GM12874 (cell line): ENCODE results near the gene SSMEM1.

Experiments used
- CTCF ChIP-seq: IDR thresholded peaks from 2 replicates; pipeline ENCODE4 v1.5.1; 2011; ENCODE audit warnings: low read depth, mild to moderate bottlenecking, control low read depth, low read length, moderate library complexity; ENCODE audit not compliant: insufficient read depth

The SSMEM1 gene

DNA sequence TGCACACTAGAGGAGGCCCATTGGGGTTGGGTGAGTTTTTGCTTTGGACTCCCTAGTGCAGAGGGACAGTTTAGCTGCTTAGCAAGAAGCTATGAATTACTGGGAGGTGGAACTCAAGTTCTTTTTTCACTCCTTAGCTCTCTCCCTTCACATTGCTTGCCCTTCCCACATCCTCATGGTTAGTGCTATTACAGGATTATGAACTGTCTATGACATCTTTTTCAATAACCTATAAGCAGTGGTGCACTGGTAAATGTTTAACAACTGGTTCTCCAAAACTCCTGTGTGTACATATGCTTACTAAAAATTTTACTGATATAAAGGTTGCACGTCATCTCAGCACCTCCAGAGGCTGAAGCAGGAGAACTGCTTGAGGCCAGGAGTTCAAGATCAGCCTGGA is 6.2 kb downstream of the SSMEM1 start:
- TF ChIP-seq CTCF, result no peak

GRCh38 chr7:130216025-130216424 is 8.4 kb downstream of the SSMEM1 start:
- no peak for TF ChIP-seq CTCF

DNA sequence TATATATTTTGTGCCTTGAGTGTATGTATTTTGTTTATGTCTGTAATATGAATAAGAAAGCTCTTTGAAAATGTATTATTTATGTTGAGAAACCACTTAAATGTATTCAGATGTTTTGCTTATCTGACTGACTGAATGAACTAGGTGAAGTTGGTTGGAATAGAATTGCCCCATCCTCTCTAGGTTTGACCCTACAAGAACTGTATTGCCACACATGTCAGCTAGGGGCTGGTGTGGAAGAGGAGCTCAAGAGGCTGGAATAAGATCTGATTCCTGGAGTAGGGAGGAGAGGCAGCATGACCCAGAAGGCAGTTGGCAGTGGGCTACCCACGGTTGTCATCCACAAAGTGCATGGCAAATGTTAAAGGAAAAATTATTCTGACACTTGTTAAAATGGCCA is 9.1 kb downstream of the SSMEM1 start:
- no peak for TF ChIP-seq CTCF

DNA sequence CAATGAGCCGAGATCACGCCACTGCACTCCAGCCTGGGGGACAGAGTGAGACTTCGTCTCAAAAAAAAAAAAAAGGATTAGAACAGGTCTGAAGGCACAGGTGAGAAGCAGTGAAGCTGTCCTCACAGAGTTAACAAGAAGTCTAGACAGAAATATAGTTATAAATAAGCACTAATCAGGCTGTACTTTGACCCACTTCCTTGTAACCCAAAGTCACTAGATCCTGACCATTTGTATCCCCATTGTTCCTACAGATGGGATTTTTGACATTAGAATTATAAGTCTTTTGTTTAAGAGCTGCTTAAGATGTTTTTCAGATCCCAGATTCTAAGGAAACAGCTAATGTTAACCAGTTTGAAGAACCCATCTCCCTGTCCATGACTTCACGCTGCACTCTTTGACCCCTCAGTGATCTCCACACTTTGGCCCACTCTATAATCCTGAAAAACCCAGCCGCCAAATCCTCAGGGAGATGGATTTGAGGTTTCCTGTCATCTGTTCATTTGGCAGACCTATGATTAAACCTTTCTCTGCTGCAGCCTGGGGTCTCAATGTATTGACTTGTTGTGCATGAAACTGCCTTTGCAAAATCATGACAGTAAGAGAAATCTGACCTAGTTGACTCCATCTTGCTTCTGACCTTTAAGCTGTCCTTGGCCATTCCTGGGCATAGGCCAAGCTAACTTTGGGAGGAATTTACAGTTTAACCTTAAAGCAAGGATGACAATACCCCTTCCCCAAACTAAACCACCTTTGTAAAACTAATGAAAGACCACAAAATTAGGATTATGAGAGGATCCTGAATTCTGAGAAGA is 11.4 kb downstream of the SSMEM1 start:
- no peak for TF ChIP-seq CTCF

DNA sequence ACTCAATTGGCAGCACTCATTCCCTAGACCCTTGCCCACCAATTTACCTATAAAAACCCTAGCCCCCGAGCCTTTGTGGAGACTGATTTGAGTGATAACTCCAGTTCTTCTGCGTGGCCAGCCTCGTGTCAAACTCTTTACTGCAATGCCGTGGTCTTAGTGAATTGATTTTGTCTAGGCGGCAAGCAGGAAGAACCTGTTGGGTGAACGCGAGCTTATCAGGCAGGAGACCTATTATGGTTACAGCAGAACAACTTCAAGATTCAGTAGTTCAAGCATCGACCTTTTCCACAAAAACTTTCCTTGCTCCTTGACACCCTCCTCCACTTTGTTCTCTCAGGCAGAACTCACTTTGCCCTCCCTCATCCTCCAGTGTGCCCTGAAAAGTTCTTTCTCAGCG is 12.2 kb downstream of the SSMEM1 start:
- TF ChIP-seq CTCF, result no peak

GRCh38 chr7:130221746-130222145 is 14.1 kb downstream of the SSMEM1 start:
- no peak for TF ChIP-seq CTCF

DNA sequence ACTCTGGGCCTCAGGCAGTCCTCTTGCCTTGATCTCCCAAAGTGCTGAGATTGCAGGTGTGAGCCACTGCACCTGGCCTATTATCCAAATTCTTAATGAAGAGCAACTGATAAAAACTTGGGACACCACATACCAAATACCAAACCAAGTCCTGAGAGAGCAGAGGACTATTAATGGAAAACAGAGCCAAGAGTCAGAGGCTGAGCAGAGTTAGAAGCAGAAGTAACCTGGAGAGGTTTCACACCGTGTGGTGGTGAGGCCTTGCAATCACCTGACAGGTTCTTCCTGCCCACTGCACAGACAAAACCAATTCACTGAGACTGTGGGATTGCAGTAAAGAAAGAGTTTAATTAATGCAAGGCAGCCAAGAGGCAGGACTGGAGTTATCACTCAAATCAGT is 16.0 kb downstream of the SSMEM1 start:
- no peak for TF ChIP-seq CTCF

DNA sequence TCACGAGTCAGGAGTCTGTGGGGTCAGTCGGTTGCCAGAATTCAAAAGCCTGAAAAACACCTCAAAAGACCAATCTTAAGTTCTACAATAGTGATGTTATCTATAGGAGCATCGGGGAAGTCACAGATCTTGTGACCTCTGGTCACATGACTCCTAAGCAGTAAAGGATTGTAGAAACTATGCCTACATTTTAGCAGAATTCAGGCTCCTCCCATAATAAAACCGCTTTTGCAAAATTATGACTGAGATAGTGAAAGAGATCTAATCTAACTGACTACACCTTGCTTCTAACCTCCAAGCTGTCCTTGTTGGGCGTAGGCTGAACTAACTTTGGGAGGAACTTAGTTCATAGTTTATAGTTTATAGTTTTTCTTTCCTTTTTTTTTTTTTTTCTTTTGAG is 16.6 kb downstream of the SSMEM1 start:
- TF ChIP-seq CTCF, result no peak
